GM23338 (cell line): ENCODE data around the gene ASXL2. TPM values are rescaled to one million over a fixed set of nuclear protein-coding genes. Genes with fewer than 3 reads are reported as not detected.

ENCODE experiments used
- ATAC-seq: fragments of 200-7000 bp; cut with Tn5 transposase; 3 replicates; pipeline ENCODE4 v1.9.1; 2020
- DNase-seq: peaks from one replicate; pipeline ENCODE4 v3.0.0-alpha.2; 2015; ENCODE audit warnings: low spot score
- H2AFZ ChIP-seq: fragments of 200-600 bp; sonication (generic); 2 replicates; pipeline ENCODE4 v1.8.0; 2016; ENCODE audit warnings: antibody characterized with exemption, mild to moderate bottlenecking, moderate library complexity
- H3F3A ChIP-seq: fragments of 200-600 bp; sonication (generic); replicated peaks from 2 replicates; pipeline ENCODE4 v1.8.0; 2017; ENCODE audit warnings: antibody characterized with exemption, mixed run types, low read depth
- H3K27ac ChIP-seq: fragments of 200-600 bp; sonication (generic); 2 replicates; pipeline ENCODE4 v1.6.1; 2016; ENCODE audit warnings: low read depth
- H3K27me3 ChIP-seq: fragments of 200-600 bp; sonication (generic); 2 replicates; pipeline ENCODE4 v1.8.0; 2016; ENCODE audit warnings: mild to moderate bottlenecking, mixed run types, moderate library complexity; ENCODE audit not compliant: insufficient read depth
- H3K36me3 ChIP-seq: fragments of 200-600 bp; sonication (generic); 2 replicates; pipeline ENCODE4 v1.8.0; 2016; ENCODE audit warnings: mild to moderate bottlenecking; ENCODE audit not compliant: insufficient read depth
- H3K4me1 ChIP-seq: fragments of 200-600 bp; sonication (generic); 2 replicates; pipeline ENCODE4 v1.8.0; 2016; ENCODE audit warnings: mild to moderate bottlenecking, moderate library complexity; ENCODE audit not compliant: insufficient read depth
- H3K4me2 ChIP-seq: fragments of 200-600 bp; sonication (generic); 2 replicates; pipeline ENCODE4 v1.7.1; 2017; ENCODE audit warnings: mixed run types
- H3K4me3 ChIP-seq: fragments of 200-600 bp; sonication (generic); 2 replicates; pipeline ENCODE4 v1.6.1; 2016; ENCODE audit warnings: mixed run types
- H3K79me2 ChIP-seq: fragments of 200-600 bp; sonication (generic); replicated peaks from 2 replicates; pipeline ENCODE4 v1.8.0; 2017; ENCODE audit warnings: mild to moderate bottlenecking; ENCODE audit not compliant: insufficient read depth
- H3K9me2 ChIP-seq: fragments of 200-600 bp; sonication (generic); 2 replicates; pipeline ENCODE4 v1.8.0; 2017; ENCODE audit not compliant: insufficient read depth
- H4K20me1 ChIP-seq: fragments of 200-600 bp; sonication (generic); replicated peaks from 2 replicates; pipeline ENCODE4 v1.8.0; 2017; ENCODE audit warnings: mild to moderate bottlenecking; ENCODE audit not compliant: insufficient read depth
- H3K27ac Mint-ChIP-seq: 2 replicates; pipeline ENCODE4 v1.8.0; 2020; ENCODE audit warnings: inconsistent platforms, mild to moderate bottlenecking, moderate library complexity, mixed read lengths
- H3K27me3 Mint-ChIP-seq: 3 replicates; pipeline ENCODE4 v1.8.0; 2022; ENCODE audit warnings: low read depth, mild to moderate bottlenecking, moderate library complexity, mixed read lengths, inconsistent platforms; ENCODE audit not compliant: insufficient read depth, poor library complexity
- H3K36me3 Mint-ChIP-seq: 3 replicates; pipeline ENCODE4 v1.8.0; 2021; ENCODE audit warnings: low read depth, mild to moderate bottlenecking, inconsistent platforms, moderate library complexity, mixed read lengths
- H3K4me1 Mint-ChIP-seq: 3 replicates; pipeline ENCODE4 v1.8.0; 2020; ENCODE audit warnings: mild to moderate bottlenecking, inconsistent platforms, mixed read lengths
- H3K4me3 Mint-ChIP-seq: 3 replicates; pipeline ENCODE4 v1.8.0; 2021; ENCODE audit warnings: moderate library complexity, mild to moderate bottlenecking, inconsistent platforms, mixed read lengths
- H3K9me3 Mint-ChIP-seq: 3 replicates; pipeline ENCODE4 v1.8.0; 2020; ENCODE audit warnings: moderate library complexity, mild to moderate bottlenecking, inconsistent platforms, mixed read lengths
- CREB1 ChIP-seq: fragments of 250-450 bp; sonication (Bioruptor Pico); IDR thresholded peaks from 2 replicates; pipeline ENCODE4 v1.5.0; 2020; ENCODE audit warnings: low read depth, mild to moderate bottlenecking, moderate library complexity
- CTCF ChIP-seq, 2 experiments: fragments of 200-600 bp in 1 of 2; sonication (generic) in 1 of 2; conservative IDR thresholded peaks; 2 replicates each; pipeline versions ENCODE4 v1.5.1 to v1.6.1; 2016 to 2017; ENCODE audit warnings: antibody characterized with exemption in 2 of 2, low read depth in 2 of 2, mild to moderate bottlenecking in 2 of 2, moderate library complexity in 1 of 2
- ETS1 ChIP-seq: IDR thresholded peaks from 2 replicates; pipeline ENCODE4 v1.6.1; 2016; ENCODE audit warnings: antibody characterized with exemption
- EZH2 ChIP-seq: fragments of 200-600 bp; sonication (generic); IDR thresholded peaks from one replicate; pipeline ENCODE4 v1.8.0; 2017; ENCODE audit warnings: antibody characterized with exemption, mild to moderate bottlenecking, low read depth; ENCODE audit not compliant: unreplicated experiment
- EZH2phosphoT487 ChIP-seq: fragments of 200-600 bp; sonication (generic); IDR thresholded peaks from one replicate; pipeline ENCODE4 v1.8.1; 2018; ENCODE audit warnings: antibody characterized with exemption; ENCODE audit not compliant: unreplicated experiment
- JUNB ChIP-seq: IDR thresholded peaks from one replicate; pipeline ENCODE4 v1.6.1; 2016; ENCODE audit warnings: antibody characterized with exemption; ENCODE audit not compliant: unreplicated experiment
- NANOG ChIP-seq: IDR thresholded peaks from 2 replicates; pipeline ENCODE4 v1.6.1; 2016; ENCODE audit warnings: antibody characterized with exemption, borderline replicate concordance
- POLR2AphosphoS5 ChIP-seq: IDR thresholded peaks from 2 replicates; pipeline ENCODE4 v1.6.1; 2016; ENCODE audit warnings: antibody characterized with exemption, low read depth
- REST ChIP-seq: IDR thresholded peaks from one replicate; pipeline ENCODE4 v1.6.1; 2018; ENCODE audit warnings: antibody characterized with exemption; ENCODE audit not compliant: unreplicated experiment
- STAT1 ChIP-seq: IDR thresholded peaks from one replicate; pipeline ENCODE4 v1.6.1; 2016; ENCODE audit warnings: antibody characterized with exemption; ENCODE audit not compliant: unreplicated experiment
- ZNF114 ChIP-seq: fragments of 250-450 bp; sonication (Bioruptor Pico); IDR thresholded peaks from 2 replicates; pipeline ENCODE4 v1.5.0; 2020; ENCODE audit warnings: mild to moderate bottlenecking, moderate library complexity
- polyA plus RNA-seq: library from polyadenylated mRNA; unstranded; fragments of >200 nt; fragmentation: Nextera tagmentation; extraction: Ambion mirVana; gene quantifications from 2 replicates; pipeline ENCODE4 v1.2.1, GENCODE V29; 2016
- total RNA-seq: library from RNA; depleted of rRNA; stranded (reverse); fragments of >200 nt; shearing (Covaris generic); gene quantifications from 2 replicates; pipeline ENCODE4 v1.2.3, GENCODE V29; 2014

The ASXL2 gene
- total and polyA plus RNA-seq, 2 experiments from 2014 or later, result 7.0 to 21.8 TPM

GRCh38 chr2:25725877-25726276 lies 152.4 kb downstream of the ASXL2 start:
- Histone ChIP-seq H3K4me2 (no peak overlapping the region), H2AFZ (no peak overlapping the region), H3K4me1 (0 out of 2 replicates have a peak, but pooled peaks cover 2% of the 10 kb centered on the region), H3K79me2 (no peaks in the 10 kb centered on the region), H3K27ac (no peak overlapping the region), H3K36me3 (no peaks in the 10 kb centered on the region), H4K20me1 (no peaks in the 10 kb centered on the region), H3K9me2 (no peaks in the 10 kb centered on the region), H3K4me3 (no peak overlapping the region), H3F3A (no peaks in the 10 kb centered on the region), H3K27me3 (no peaks in the 10 kb centered on the region)
- H3K4me3 Mint-ChIP-seq, result no peak overlapping the region
- H3K36me3 Mint-ChIP-seq, result no peaks in the 10 kb centered on the region
- H3K27ac Mint-ChIP-seq, result no peak overlapping the region
- peaks cover 7% of the 10 kb centered on the region; the same call in 1 of the 3 replicates for H3K9me3 Mint-ChIP-seq
- no peak for DNase-seq
- ATAC-seq, result no peak
- no peaks in the 10 kb centered on the region; the same call in 2 of the 3 replicates for H3K4me1 Mint-ChIP-seq
- no peak for TF ChIP-seq EZH2
- no peak for TF ChIP-seq ETS1
- TF ChIP-seq ZNF114 (CRISPR knock-in tag), result no peak
- no peak for TF ChIP-seq STAT1
- no peak for TF ChIP-seq EZH2phosphoT487
- TF ChIP-seq REST, result no peak
- TF ChIP-seq CREB1 (CRISPR knock-in tag), result no peak
- no peak for TF ChIP-seq CTCF (conservative IDR thresholded peaks at IDR 0.05; ENCODE audit: low read depth in 2 of 2)
- no peak for TF ChIP-seq JUNB
- no peak for TF ChIP-seq POLR2AphosphoS5
- TF ChIP-seq NANOG, result no peak
- peaks cover 5% of the 10 kb centered on the region for H3K27me3 Mint-ChIP-seq
